HCT116 (cell line): Measurements from ENCODE around the gene UBR3.
"Not testable (repeated sequence)": the region's sequence is repeated elsewhere in the genome, so short reads cannot be mapped to it uniquely, and the experiment has no call there.

Experiments used
- CEBPB ChIP-seq: IDR thresholded peaks from 2 replicates; pipeline ENCODE4 v1.6.1; 2012; ENCODE audit warnings: low read depth
- CTCF ChIP-seq, 3 experiments: fragments of 200-600 bp in 1 of 3; sonication (generic) in 1 of 3; IDR thresholded peaks in 2 of 3; conservative IDR thresholded peaks in 1 of 3; 2 replicates each; pipeline ENCODE4 v1.5.1; 2012 to 2017; ENCODE audit warnings: low read depth in 2 of 3, low read length in 2 of 3, antibody characterized with exemption in 1 of 3, borderline replicate concordance in 1 of 3, control low read depth in 1 of 3, mild to moderate bottlenecking in 1 of 3, mixed read lengths in 1 of 3, mixed run types in 1 of 3, moderate library complexity in 1 of 3; ENCODE audit not compliant: insufficient read depth in 1 of 3
- ELF1 ChIP-seq: IDR thresholded peaks from 2 replicates; pipeline ENCODE4 v1.6.1; 2012; ENCODE audit warnings: low read depth, borderline replicate concordance
- RAD21 ChIP-seq: IDR thresholded peaks from 2 replicates; pipeline ENCODE4 v1.6.1; 2012; ENCODE audit warnings: low read depth, mild to moderate bottlenecking
- REST ChIP-seq: IDR thresholded peaks from 2 replicates; pipeline ENCODE4 v1.6.1; 2012; ENCODE audit warnings: low read depth
- SP1 ChIP-seq: IDR thresholded peaks from 2 replicates; pipeline ENCODE4 v1.6.1; 2012; ENCODE audit warnings: low read depth

- not testable (repeated sequence) for TF ChIP-seq SP1; REST; CEBPB; ELF1; RAD21; CTCF (IDR thresholded peaks at IDR 0.05 in 2 of 3, conservative IDR thresholded peaks at IDR 0.05 in 1 of 3; ENCODE audit: borderline replicate concordance in 1 of 3, insufficient read depth in 1 of 3, low read depth in 2 of 3, low read length in 2 of 3)
These were observed 10.3 kb upstream of the UBR3 start for GRCh38 chr2:169816961-169817360.
